ENCODE measurements around the gene CDC27.

DNA sequence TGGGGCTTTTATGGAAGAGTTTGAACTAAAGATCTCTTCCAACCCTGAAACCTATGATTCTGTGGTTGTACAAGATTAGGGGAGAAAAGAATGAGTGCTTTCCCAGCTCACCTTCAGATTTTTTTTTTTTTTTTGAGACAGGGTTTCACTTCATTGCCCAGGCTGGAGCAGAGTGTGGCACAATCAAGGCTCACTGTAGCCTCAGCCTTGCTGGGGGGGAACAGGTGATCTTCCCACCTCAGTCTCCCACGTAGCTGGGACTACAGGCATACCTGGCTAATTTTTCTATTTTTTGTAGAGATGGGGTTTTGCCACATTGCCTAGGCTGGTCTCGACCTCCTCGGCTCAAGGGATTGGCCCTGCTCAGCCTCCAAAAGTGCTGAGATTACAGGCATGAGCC is 42.8 kb upstream of the CDC27 start:
- TF ChIP-seq, protein P1, sequence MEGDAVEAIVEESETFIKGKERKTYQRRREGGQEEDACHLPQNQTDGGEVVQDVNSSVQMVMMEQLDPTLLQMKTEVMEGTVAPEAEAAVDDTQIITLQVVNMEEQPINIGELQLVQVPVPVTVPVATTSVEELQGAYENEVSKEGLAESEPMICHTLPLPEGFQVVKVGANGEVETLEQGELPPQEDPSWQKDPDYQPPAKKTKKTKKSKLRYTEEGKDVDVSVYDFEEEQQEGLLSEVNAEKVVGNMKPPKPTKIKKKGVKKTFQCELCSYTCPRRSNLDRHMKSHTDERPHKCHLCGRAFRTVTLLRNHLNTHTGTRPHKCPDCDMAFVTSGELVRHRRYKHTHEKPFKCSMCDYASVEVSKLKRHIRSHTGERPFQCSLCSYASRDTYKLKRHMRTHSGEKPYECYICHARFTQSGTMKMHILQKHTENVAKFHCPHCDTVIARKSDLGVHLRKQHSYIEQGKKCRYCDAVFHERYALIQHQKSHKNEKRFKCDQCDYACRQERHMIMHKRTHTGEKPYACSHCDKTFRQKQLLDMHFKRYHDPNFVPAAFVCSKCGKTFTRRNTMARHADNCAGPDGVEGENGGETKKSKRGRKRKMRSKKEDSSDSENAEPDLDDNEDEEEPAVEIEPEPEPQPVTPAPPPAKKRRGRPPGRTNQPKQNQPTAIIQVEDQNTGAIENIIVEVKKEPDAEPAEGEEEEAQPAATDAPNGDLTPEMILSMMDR (conservative IDR thresholded peaks at IDR 0.05 in 1 of 2, IDR thresholded peaks at IDR 0.05 in 1 of 2; ENCODE audit: low read depth in 1 of 2, low read length in 2 of 2) = no peak
- no peak for TF ChIP-seq EZH2 (IDR thresholded peaks at IDR 0.05; ENCODE audit: low read length, missing control alignments)
